Mononuclear cell (primary cell): ENCODE results near the gene PREX1. TPM values are rescaled to one million over a fixed set of nuclear protein-coding genes. Genes with fewer than 3 reads are reported as not detected.

ENCODE experiments used
- H3K27me3 ChIP-seq: 2 replicates; pipeline ENCODE4 v1.6.0; 2011; ENCODE audit warnings: low read length, control low read depth; ENCODE audit not compliant: insufficient read depth
- H3K4me1 ChIP-seq: 2 replicates; pipeline ENCODE4 v1.5.1; 2011; ENCODE audit warnings: mild to moderate bottlenecking, low read length, control low read depth; ENCODE audit not compliant: insufficient read depth
- H3K4me3 ChIP-seq: 2 replicates; pipeline ENCODE4 v1.5.1; 2011; ENCODE audit warnings: mild to moderate bottlenecking, low read length, moderate library complexity
- H3K9me3 ChIP-seq: 2 replicates; pipeline ENCODE4 v1.5.1; 2011; ENCODE audit warnings: low read depth, mild to moderate bottlenecking, control low read depth, low read length
- total RNA-seq: library from RNA; depleted of rRNA; stranded (reverse); fragments of >200 nt; gene quantifications from one replicate; pipeline ENCODE4 v1.2.3, GENCODE V29; 2012

The PREX1 gene
- total RNA-seq, 1 donor: 128 TPM

DNA sequence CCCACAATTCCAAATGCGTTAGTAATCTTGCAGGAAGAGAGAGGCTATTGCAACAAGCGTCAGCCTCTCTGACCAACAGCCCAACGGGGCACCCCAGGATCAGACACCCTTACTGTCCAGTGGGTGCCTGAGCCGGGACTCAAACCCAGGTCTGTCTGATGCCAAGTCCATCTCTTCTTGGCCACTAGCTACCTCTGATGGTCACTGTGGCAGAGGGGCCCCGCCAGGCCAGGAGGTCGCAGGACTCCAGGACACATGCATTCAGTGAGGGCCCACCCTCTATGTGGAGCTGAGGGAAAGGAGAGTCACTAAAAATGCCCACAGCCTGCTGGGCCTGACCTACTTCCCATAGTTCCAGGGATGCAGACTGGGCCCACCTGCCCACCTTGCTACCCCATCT, 83.3 kb downstream of the PREX1 start:
- Histone ChIP-seq H3K27me3 (no peaks in the 10 kb centered on the region), H3K4me3 (no peak overlapping the region), H3K4me1 (peaks cover 40% of the 10 kb centered on the region), H3K9me3 (no peaks in the 10 kb centered on the region)

DNA sequence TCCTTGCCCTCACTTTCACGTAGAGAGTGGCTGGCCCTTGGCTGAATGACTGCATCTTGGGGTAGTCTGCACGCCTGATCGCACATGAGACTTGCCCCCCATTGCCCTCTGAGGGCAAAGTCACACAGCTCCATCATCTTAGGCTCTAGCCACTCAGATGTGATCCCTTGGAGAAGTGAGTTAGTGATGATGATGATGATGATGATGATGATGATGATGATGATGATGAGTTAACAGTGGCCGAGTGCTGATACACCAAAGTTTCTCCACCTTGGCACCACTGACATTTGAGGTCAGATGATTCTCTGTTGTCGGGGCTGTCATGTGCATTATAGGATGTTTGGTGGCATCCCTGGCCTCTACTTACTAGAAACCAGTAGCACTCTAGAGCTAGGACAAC, 84.0 kb downstream of the PREX1 start:
- Histone ChIP-seq H3K4me3 (no peak overlapping the region), H3K27me3 (no peaks in the 10 kb centered on the region), H3K9me3 (no peaks in the 10 kb centered on the region), H3K4me1 (peaks cover 40% of the 10 kb centered on the region)

DNA sequence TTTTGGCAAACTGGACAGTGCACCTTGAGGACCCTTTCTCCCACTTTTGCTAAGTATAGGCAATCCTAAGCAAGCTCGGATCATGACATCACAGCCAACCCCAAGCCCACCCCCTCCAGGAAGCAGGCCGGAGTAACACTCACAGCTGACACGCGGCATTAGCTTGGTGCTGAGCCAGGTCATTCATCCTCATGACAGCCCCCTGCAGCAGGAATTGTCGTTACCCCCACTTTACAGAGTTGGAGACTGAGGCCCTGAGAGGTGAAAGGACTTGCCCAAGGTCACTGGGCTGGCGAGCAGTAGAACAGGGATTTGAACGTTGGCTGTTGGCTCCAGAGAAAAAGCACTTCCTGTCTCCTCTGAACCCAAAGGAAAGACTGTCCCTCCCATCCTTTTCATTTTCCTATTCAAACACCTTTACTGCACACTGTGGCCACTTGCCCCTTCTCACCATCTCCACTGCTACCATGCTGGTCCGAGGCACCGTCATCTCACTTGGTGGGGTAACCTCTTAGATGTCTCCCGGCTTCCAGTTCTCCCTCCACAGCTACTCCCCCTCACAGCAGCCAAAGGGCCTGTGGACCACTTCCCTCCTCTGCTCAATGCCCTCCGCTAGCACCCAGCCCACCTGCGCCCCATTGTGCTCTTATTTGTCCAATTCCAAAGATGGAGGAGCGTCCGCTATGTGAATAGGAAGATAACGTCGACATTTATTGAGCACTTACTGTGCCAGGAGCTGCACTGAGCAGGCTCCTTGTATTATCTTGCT, 84.7 kb downstream of the PREX1 start:
- no peak overlapping the region for H3K4me3 ChIP-seq
- no peaks in the 10 kb centered on the region for H3K27me3 ChIP-seq
- H3K9me3 ChIP-seq: no peaks in the 10 kb centered on the region
- peaks cover 40% of the 10 kb centered on the region for H3K4me1 ChIP-seq

DNA sequence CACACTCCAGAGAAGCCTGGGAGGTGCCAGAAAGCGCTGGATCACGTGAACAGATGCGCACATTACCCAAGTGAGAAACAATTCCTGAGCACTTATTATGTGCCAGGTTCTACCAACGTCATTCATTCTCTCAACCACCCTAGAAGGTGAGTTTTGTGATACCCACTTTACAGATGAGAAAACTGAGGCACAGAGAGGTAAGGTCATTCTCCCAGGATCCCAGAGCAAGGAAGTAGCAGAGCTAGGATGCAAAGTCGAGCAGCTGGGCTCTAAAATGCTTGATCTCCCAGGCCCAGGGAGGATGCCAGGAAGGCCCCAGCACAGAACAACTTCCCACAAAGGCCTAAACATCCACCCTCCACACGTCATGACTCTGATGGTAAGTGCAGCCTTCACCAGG, 85.6 kb downstream of the PREX1 start:
- Histone ChIP-seq H3K27me3 (no peaks in the 10 kb centered on the region), H3K9me3 (no peaks in the 10 kb centered on the region), H3K4me3 (no peak overlapping the region), H3K4me1 (peaks cover 40% of the 10 kb centered on the region)

DNA sequence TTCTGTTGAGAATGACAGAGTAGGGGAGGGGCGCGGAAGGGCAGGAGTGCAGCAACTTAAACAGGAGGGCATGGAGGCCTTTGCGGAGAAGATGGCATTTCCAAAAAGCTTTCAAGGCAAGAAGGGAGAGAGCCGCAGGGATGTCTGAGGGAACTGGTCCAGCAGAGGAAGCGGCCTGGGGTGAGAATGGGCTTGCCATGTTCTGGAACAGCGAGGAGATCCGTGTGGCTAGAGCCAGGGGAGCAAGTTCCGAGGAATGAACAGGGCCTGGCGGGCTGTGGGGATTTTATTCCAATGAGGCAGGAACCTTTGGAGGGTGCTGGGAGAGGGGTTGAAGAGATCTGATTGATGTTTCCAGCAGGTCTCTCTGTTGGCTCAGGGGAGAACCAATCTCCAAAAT, 86.1 kb downstream of the PREX1 start:
- Histone ChIP-seq H3K27me3 (no peaks in the 10 kb centered on the region), H3K9me3 (no peaks in the 10 kb centered on the region), H3K4me1 (peaks cover 44% of the 10 kb centered on the region), H3K4me3 (no peak overlapping the region)

DNA sequence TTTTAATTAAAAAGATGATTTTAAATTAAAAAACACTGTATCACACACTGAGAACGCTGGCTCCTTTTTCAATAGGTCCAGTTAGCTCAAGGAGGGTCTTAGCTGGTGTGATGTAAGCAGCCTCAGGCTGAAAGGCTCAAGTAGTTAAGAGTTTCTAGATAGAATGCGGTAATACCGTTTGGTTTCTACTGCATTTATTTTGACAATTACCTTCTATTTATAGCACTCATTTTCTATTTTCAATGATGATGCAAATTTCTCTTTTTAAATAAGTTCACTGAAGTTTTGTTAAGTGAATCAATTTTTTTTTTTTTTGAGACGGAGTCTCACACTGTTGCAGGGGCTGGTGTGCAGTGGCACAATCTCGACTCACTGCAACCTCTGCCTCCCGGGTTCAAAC, 87.1 kb downstream of the PREX1 start:
- no peaks in the 10 kb centered on the region for H3K9me3 ChIP-seq
- no peak overlapping the region for H3K4me3 ChIP-seq
- no peaks in the 10 kb centered on the region for H3K27me3 ChIP-seq
- H3K4me1 ChIP-seq: peaks cover 48% of the 10 kb centered on the region

DNA sequence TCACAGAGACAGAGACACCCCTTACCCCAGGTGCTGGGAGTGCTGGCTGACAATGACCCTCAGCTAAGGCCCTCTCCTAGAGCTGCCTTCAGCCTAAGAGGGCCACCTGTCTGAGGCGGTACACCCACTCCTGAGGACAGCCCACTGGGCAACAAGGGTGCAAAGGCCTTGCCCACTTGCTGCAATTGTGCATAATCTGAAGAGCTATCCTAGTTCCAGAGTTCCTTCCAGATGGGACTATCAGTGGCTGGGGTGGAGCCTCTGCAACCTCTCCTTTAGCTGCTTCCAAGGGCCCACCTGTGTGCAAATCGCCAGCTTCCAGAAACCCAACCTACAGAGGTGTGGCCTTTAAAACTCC, 87.5 kb downstream of the PREX1 start:
- no peaks in the 10 kb centered on the region for H3K27me3 ChIP-seq
- no peaks in the 10 kb centered on the region for H3K9me3 ChIP-seq
- peaks cover 52% of the 10 kb centered on the region for H3K4me1 ChIP-seq
- H3K4me3 ChIP-seq: no peak overlapping the region

DNA sequence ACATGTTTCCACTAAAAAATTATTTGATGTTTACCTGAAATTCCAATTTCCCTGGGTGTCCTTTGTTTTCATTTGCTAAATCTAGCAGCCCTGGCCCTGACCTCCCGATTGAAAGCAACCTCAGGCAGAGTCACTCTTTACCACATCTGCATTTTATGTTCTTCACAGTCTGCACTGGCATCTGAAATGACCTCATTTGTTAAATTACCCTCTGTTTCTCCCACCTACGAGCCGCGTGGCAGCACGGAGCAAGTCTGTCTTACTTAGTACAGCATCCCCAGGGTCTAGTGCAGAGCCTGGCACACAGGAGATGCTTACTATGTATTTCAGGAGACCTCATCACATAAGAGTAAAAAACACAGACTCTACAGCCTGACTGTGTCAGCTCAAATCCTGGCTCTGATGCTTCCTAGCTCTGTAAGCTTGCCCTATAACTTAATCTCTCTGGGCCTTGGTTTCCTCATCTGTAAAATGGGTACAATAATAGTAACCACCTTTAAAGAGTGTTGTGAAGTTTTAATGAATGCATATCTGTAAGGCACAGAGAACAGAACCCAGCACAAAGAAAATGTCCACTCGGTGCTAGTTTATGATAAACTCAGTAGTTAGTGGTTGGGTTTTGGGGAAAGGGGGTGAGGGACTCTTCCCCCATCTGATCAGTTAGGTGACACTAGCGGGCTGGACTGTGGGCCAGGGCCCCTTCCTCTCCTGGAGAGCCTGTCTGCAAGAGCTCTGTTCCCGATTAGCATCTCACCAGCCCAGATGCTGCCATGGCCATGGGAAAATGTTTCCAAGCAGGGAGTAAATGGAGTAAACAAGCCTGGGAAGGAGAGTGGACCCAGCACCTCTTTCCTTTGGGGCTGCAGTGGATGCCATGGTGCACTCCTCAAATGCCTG, 88.2 kb downstream of the PREX1 start:
- H3K27me3 ChIP-seq: no peaks in the 10 kb centered on the region
- H3K4me1 ChIP-seq: peaks cover 56% of the 10 kb centered on the region
- H3K9me3 ChIP-seq: no peaks in the 10 kb centered on the region
- no peak overlapping the region for H3K4me3 ChIP-seq

DNA sequence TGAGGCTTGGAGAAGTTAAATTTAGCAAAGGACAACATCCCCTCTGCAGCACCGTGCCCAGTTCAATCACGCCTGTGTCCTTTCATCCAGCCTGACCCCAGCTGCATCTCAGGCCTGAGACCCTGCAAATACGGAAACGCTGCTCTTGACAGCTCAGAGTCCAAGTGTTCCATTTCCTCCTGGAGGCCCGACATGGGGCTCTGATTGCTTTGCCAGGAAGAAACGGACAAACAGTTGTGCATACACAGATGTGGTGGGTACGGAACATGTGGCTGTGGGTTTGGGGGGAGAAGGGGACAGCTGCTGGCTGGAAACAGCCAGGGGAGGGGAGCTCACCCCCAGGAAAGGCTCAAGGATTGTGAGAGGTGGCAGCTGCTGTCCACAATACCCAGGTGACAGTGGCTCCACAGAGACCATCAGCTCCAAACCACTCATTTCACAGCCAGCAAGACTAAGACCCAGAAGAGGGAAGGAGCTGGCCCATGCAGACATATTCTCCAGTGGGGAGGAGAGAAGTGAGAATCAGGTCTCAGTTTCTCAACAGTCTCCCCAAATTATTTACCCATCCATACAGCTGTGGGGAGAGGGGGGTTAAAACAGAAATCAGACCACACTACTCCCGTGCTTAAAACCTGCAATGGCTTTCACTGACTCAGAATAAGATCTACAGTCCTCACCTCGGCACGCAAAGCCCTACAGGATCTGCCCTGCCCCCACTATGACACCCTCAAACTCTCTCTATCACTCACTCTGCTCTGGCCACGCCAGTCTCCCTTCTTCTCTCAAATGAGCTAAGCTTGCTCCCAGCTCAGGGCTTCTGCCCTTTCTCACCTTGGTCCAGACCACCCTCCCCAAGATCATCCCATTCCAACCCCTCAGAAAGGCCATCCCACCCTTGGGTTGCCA, 89.1 kb downstream of the PREX1 start:
- Histone ChIP-seq H3K4me1 (peaks cover 56% of the 10 kb centered on the region), H3K9me3 (no peaks in the 10 kb centered on the region), H3K27me3 (no peaks in the 10 kb centered on the region), H3K4me3 (no peak overlapping the region)

DNA sequence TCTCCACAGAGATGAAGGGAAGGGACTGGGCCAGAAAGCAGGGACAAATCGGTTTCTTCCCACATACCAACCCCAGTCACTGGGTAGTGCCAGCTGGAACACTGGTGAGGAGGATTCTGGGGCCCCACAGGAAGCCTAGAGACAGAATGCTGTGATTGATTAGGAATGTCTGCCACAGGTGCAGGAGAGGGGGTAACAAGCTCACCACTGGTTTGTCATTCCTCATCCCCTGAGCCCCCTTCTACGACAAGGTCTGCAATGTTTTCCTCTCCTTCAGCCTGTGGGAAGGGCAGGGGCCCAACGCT, 89.8 kb downstream of the PREX1 start:
- H3K4me3 ChIP-seq: no peak overlapping the region
- H3K27me3 ChIP-seq: no peaks in the 10 kb centered on the region
- no peaks in the 10 kb centered on the region for H3K9me3 ChIP-seq
- H3K4me1 ChIP-seq: peaks cover 56% of the 10 kb centered on the region

DNA sequence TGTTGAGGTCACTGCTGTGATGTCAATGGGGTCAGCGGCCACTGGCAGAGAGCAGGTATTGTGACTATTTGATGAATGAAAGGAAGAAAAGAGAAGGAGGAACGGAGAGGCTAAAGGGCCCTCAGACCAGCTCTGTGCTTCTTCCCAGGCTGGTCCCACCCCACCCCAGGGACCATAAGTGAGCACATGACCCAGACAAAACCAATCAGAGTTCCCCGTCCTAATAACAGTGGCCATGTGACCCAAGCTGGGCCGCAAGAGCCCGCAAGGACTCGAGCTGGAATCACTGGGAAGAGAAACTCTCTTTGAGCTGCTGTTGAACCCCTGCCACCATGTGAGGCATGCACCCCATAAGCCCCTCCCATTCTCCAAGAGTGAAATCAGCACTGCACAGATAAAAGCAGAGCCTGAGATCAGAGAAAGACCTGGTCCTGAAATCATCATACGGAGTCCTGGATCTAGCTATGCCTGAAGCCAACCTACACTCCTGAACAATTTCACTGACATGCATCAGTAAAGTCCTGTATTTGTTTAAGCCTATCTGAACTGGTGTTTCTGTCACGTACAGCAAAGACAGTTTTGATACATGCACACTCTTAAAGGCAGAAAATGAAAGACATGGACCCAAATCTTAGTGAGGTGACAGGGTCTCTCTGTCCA, 90.2 kb downstream of the PREX1 start:
- Histone ChIP-seq H3K27me3 (no peaks in the 10 kb centered on the region), H3K9me3 (no peaks in the 10 kb centered on the region), H3K4me1 (peaks cover 56% of the 10 kb centered on the region), H3K4me3 (no peak overlapping the region)

DNA sequence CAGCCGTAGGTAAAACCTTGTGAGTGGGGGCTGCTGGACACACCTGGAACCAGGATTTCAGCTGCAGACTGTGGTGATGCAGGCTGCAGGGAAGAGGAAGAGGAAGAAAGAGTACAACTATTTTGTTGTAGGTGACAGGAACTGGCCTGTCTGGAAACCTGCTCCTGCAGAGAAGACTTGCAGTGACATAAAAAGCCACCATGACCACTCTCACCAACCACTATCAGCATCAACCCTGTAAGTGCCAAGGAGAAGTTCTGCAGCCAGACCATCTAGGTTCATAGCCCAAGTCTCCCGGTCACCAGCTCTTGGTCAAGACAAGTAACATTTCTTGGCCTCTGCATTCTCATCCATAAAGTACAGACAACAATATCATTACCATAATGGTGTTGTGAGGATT, 91.2 kb downstream of the PREX1 start:
- no peaks in the 10 kb centered on the region for H3K9me3 ChIP-seq
- H3K4me1 ChIP-seq: peaks cover 56% of the 10 kb centered on the region
- no peaks in the 10 kb centered on the region for H3K27me3 ChIP-seq
- no peak overlapping the region for H3K4me3 ChIP-seq

DNA sequence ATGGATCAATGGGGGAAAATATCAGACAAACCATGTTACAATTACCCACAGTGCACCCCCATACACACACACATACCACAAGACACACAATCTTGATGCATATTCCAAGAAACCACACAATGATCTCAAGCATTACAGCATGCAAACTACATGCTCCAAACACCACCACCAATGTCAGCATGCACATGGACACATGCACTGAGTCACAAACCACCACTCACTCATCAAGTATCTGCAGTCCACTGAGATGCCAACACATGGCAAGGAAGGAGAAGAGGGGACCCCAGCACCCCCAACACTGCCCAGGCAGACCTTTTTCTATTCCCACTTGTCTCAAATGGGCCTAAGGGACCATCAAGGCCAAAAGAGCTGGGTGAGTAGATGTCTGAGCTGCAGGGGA, 91.6 kb downstream of the PREX1 start:
- Histone ChIP-seq H3K4me3 (no peak overlapping the region), H3K9me3 (no peaks in the 10 kb centered on the region), H3K4me1 (peaks cover 56% of the 10 kb centered on the region), H3K27me3 (no peaks in the 10 kb centered on the region)

DNA sequence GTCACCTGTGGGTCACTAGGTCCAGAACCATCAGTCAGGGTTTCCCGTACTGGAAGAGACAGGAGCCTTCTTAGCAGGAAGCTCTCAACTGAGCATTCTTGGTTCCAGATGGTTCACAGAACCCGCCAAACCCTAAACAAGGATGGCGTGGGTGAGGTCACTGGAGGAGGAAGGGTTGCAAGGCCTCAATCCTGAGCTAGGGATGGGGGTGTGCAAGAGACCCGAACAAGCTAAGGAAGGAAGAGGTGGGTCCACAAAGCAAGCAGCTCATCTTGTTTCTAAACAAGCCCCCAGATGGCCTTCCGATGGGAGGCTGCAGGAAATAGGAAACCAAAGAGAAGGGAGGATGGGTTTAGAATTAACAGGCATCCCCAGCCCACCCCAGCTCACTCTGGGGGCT, 92.7 kb downstream of the PREX1 start:
- no peak overlapping the region for H3K4me3 ChIP-seq
- H3K4me1 ChIP-seq: peaks cover 60% of the 10 kb centered on the region
- no peaks in the 10 kb centered on the region for H3K9me3 ChIP-seq
- no peaks in the 10 kb centered on the region for H3K27me3 ChIP-seq
